ENCODE results near the gene SH3RF3.

DNA sequence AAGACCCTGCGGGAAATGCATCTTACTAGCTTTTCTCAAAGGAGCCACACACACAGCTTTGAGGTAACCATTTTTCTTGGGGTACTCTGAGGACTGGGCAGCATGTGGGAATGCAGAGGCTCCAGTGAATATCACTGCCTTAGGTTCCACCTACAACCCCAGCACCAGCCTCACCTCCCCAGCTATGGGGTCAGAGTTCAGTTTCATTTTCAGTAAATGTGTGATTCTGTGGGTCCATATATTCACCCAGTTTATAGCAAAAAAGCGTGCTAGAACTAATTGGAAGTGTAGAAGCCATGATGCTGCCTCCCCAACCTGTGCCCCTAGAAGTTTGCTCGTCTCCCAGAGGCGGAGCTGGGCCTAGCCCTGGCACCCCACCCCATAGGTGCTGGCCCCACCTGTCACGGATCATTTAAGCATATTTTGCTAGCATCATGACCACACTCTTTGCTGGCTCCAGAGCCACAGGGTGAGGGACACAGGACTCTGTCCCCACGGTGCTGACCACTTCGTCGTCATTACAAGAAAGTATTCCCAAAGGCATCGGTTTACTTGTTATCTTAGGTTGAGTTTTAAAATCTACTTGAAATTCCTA, 57.7 kb downstream of the SH3RF3 start:
- TF ChIP-seq POLR2A (IDR thresholded peaks at IDR 0.05; ENCODE audit: low read length) (no peak), GATA1 (IDR thresholded peaks at IDR 0.05; ENCODE audit: low read depth, low read length) (no peak)
